GM19463 (cell line): Measurements from ENCODE around the gene FREM3.

Source experiments
- ATAC-seq: cut with Tn5 transposase; IDR thresholded peaks from one replicate; pipeline ENCODE4 v1.9.1; 2021; ENCODE audit warnings: mild to moderate bottlenecking, moderate library complexity; ENCODE audit not compliant: unreplicated experiment

The FREM3 gene

GRCh38 chr4:143668930-143669552 lies 31.4 kb downstream of the FREM3 start:
- peak; percentile 94 for ATAC-seq

GRCh38 chr4:143667461-143667860 lies 33.0 kb downstream of the FREM3 start:
- ATAC-seq: no peak

- no peak for ATAC-seq
These were observed 42.1 kb downstream of the FREM3 start for GRCh38 chr4:143658336-143658735.

- ATAC-seq: no peak
These were observed 45.9 kb downstream of the FREM3 start for GRCh38 chr4:143654571-143654970.

GRCh38 chr4:143653031-143653430 lies 47.4 kb downstream of the FREM3 start:
- no peak for ATAC-seq

- no peak for ATAC-seq
These were observed 57.1 kb downstream of the FREM3 start for GRCh38 chr4:143643399-143643798.

GRCh38 chr4:143642611-143643010 lies 57.9 kb downstream of the FREM3 start:
- no peak for ATAC-seq

- no peak for ATAC-seq
These were observed 59.1 kb downstream of the FREM3 start for GRCh38 chr4:143641361-143641760.

GRCh38 chr4:143634763-143635162 lies 65.7 kb downstream of the FREM3 start:
- no peak for ATAC-seq

- ATAC-seq: no peak
These were observed 66.6 kb downstream of the FREM3 start for GRCh38 chr4:143633833-143634232.

- ATAC-seq: no peak
These were observed 74.2 kb downstream of the FREM3 start for GRCh38 chr4:143626134-143626911.

GRCh38 chr4:143625632-143626031 lies 74.8 kb downstream of the FREM3 start:
- ATAC-seq: no peak

- no peak for ATAC-seq
These were observed 76.6 kb downstream of the FREM3 start for GRCh38 chr4:143623896-143624295.

GRCh38 chr4:143618811-143619210 lies 81.7 kb downstream of the FREM3 start:
- ATAC-seq: no peak

- no peak for ATAC-seq
These were observed 82.3 kb downstream of the FREM3 start for GRCh38 chr4:143617994-143618679.

GRCh38 chr4:143616771-143617170 lies 83.7 kb downstream of the FREM3 start:
- peak; percentile 90 for ATAC-seq

- no peak for ATAC-seq
These were observed 91.0 kb downstream of the FREM3 start for GRCh38 chr4:143609492-143609891.

GRCh38 chr4:143606480-143606879 lies 94.0 kb downstream of the FREM3 start:
- no peak for ATAC-seq

- ATAC-seq: no peak
These were observed 100.6 kb downstream of the FREM3 start for GRCh38 chr4:143599827-143600226.

GRCh38 chr4:143598816-143599215 lies 101.7 kb downstream of the FREM3 start:
- no peak for ATAC-seq

GRCh38 chr4:143597276-143597675 lies 103.2 kb downstream of the FREM3 start:
- ATAC-seq: no peak

- ATAC-seq: no peak
These were observed 112.8 kb downstream of the FREM3 start for GRCh38 chr4:143587703-143588102.
